Osteoblast (primary cell): ENCODE results near the gene MCF2L. TPM values are rescaled to one million over a fixed set of nuclear protein-coding genes. Genes with fewer than 3 reads are reported as not detected.

Experiments used
- DNase-seq: peaks from one replicate; pipeline ENCODE4 v3.0.0; 2011; ENCODE audit warnings: low spot score, mixed read lengths; ENCODE audit not compliant: insufficient read length; ENCODE audit errors: missing footprints
- H2AFZ ChIP-seq: 2 replicates; pipeline ENCODE4 v1.6.0; 2011; ENCODE audit warnings: mild to moderate bottlenecking, low read length
- H3K27ac ChIP-seq: 2 replicates; pipeline ENCODE4 v1.5.1; 2011; ENCODE audit warnings: mild to moderate bottlenecking, low read depth, low read length, moderate library complexity
- H3K27me3 ChIP-seq: 2 replicates; pipeline ENCODE4 v1.6.0; 2012; ENCODE audit warnings: mild to moderate bottlenecking, control low read depth, inconsistent platforms, low read length, moderate library complexity; ENCODE audit not compliant: insufficient read depth
- H3K36me3 ChIP-seq: 2 replicates; pipeline ENCODE4 v1.5.1; 2011; ENCODE audit warnings: mild to moderate bottlenecking, low read length, control low read depth, moderate library complexity; ENCODE audit not compliant: insufficient read depth
- H3K4me1 ChIP-seq: 2 replicates; pipeline ENCODE4 v1.5.1; 2011; ENCODE audit warnings: mild to moderate bottlenecking, low read length, control low read depth, moderate library complexity; ENCODE audit not compliant: insufficient read depth
- H3K4me2 ChIP-seq: 2 replicates; pipeline ENCODE4 v1.6.0; 2011; ENCODE audit warnings: mild to moderate bottlenecking, low read length; ENCODE audit not compliant: insufficient read depth
- H3K4me3 ChIP-seq: fragments of 200-600 bp; sonication (generic); 3 replicates; pipeline ENCODE4 v1.5.1; 2012; ENCODE audit warnings: mild to moderate bottlenecking, low read length, inconsistent platforms; ENCODE audit not compliant: insufficient read depth
- H3K79me2 ChIP-seq: 2 replicates; pipeline ENCODE4 v1.6.0; 2012; ENCODE audit warnings: mild to moderate bottlenecking, low read length, control low read depth, inconsistent platforms; ENCODE audit not compliant: insufficient read depth
- H3K9me3 ChIP-seq: 2 replicates; pipeline ENCODE4 v1.5.1; 2011; ENCODE audit warnings: low read depth, low read length, control low read depth
- H4K20me1 ChIP-seq: 2 replicates; pipeline ENCODE4 v1.6.0; 2012; ENCODE audit warnings: mild to moderate bottlenecking, low read length, control low read depth; ENCODE audit not compliant: insufficient read depth
- CTCF ChIP-seq: IDR thresholded peaks from 2 replicates; pipeline ENCODE4 v1.5.1; 2011; ENCODE audit warnings: mild to moderate bottlenecking, low read depth, low read length, moderate library complexity; ENCODE audit errors: extremely low read depth
- total RNA-seq: library from RNA; depleted of rRNA; stranded (reverse); fragments of >200 nt; gene quantifications from 2 replicates; pipeline ENCODE4 v1.2.3, GENCODE V29; 2012

Gene MCF2L
- total RNA-seq, 1 donor: 6.5 TPM

DNA sequence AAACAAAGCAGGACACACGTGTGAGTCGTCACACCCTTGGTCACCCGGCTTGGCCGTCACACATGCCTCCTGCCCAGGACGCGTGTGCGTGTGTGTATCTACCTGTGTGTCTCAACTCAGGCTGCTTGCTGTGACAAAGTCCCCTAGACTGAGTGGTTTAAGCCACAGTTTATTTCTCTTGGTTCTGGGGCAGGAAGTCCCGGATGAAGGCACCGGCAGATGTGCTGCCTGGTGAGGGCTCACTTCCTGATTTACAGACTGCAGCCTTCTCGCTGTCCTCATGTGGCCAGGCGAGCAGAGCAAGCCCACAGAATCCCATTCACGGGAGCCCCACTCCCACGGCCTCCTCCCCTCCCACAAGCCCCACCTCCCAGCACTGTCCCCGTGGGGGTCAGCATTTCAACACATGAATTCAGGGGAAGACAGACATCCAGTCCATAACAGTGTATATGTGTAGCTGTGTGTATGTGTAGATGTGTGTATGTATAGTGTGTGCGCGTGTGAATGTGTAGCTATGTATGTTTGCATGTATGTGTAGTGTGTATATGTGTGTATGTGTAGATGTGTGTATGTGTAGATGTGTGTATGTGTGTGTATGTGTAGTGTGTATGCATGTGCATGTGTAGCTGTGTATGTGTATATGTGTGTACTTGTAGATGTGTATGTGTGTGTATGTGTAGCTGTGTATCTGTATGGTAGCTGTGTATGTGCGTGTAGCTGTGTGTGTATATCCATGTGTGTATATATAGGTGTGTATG, 51.5 kb downstream of the MCF2L start:
- Histone ChIP-seq H3K79me2 (no peaks in the 10 kb centered on the region), H3K27me3 (peaks cover 8% of the 10 kb centered on the region), H4K20me1 (no peaks in the 10 kb centered on the region), H3K4me3 (no peak overlapping the region), H3K36me3 (no peaks in the 10 kb centered on the region), H3K27ac (no peak overlapping the region), H2AFZ (no peak overlapping the region), H3K4me1 (no peaks in the 10 kb centered on the region), H3K9me3 (no peaks in the 10 kb centered on the region), H3K4me2 (no peak overlapping the region)
- TF ChIP-seq CTCF: no peak
- no peak for DNase-seq

DNA sequence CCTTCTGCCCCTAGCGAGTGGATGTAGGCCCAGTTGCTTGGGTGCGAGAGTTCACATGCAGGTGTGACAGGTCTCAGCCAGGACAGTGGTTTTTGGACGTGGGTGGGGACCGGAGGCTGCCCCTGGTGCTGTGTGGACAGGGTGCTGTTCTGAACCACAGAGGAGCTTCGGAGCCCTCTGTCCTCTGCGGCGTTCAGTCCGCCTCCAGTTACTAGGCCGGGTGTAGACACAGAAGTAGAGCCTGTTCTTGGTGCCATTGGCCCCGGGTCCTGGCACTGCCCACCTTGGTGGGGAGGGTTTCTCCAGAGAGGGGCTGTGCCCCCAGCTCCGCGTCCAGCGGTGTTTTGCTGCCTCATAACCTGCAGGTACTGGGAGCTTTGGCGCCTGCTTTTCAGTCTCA, 52.4 kb downstream of the MCF2L start:
- no peaks in the 10 kb centered on the region for H3K36me3 ChIP-seq
- no peaks in the 10 kb centered on the region for H4K20me1 ChIP-seq
- no peaks in the 10 kb centered on the region for H3K79me2 ChIP-seq
- DNase-seq: no peak
- H3K4me3 ChIP-seq: no peak overlapping the region
- no peak overlapping the region for H3K4me2 ChIP-seq
- H3K27ac ChIP-seq: no peak overlapping the region
- no peak for TF ChIP-seq CTCF
- no peaks in the 10 kb centered on the region for H3K4me1 ChIP-seq
- H3K9me3 ChIP-seq: no peaks in the 10 kb centered on the region
- peaks cover 11% of the 10 kb centered on the region for H3K27me3 ChIP-seq
- no peak overlapping the region for H2AFZ ChIP-seq

GRCh38 chr13:113021811-113022210, 52.8 kb downstream of the MCF2L start:
- TF ChIP-seq CTCF: no peak
- H3K79me2 ChIP-seq: no peaks in the 10 kb centered on the region
- H3K27ac ChIP-seq: no peak overlapping the region
- no peaks in the 10 kb centered on the region for H3K9me3 ChIP-seq
- no peaks in the 10 kb centered on the region for H4K20me1 ChIP-seq
- H3K27me3 ChIP-seq: peaks cover 16% of the 10 kb centered on the region
- no peak for DNase-seq
- H3K4me1 ChIP-seq: no peaks in the 10 kb centered on the region
- H3K36me3 ChIP-seq: no peaks in the 10 kb centered on the region
- no peak overlapping the region for H3K4me3 ChIP-seq
- H2AFZ ChIP-seq: no peak overlapping the region
- no peak overlapping the region for H3K4me2 ChIP-seq

GRCh38 chr13:113022391-113022744, 53.4 kb downstream of the MCF2L start:
- H4K20me1 ChIP-seq: no peaks in the 10 kb centered on the region
- no peaks in the 10 kb centered on the region for H3K9me3 ChIP-seq
- H3K27me3 ChIP-seq: peaks cover 19% of the 10 kb centered on the region
- no peak overlapping the region for H3K4me3 ChIP-seq
- DNase-seq: no peak
- H2AFZ ChIP-seq: no peak overlapping the region
- no peaks in the 10 kb centered on the region for H3K79me2 ChIP-seq
- H3K36me3 ChIP-seq: no peaks in the 10 kb centered on the region
- TF ChIP-seq CTCF: no peak
- H3K27ac ChIP-seq: no peak overlapping the region
- H3K4me1 ChIP-seq: no peaks in the 10 kb centered on the region
- no peak overlapping the region for H3K4me2 ChIP-seq
